SK-N-MC (cell line): ENCODE results near the gene MARVELD3.

ENCODE experiments used
- DNase-seq: peaks from one replicate; pipeline ENCODE4 v3.0.0-alpha.2; 2011; ENCODE audit warnings: low read depth, low spot score
- H3K27ac ChIP-seq: fragments of 200-600 bp; sonication (generic); 2 replicates; pipeline ENCODE4 v1.5.1; 2016; ENCODE audit warnings: mixed run types
- H3K36me3 ChIP-seq: fragments of 200-600 bp; sonication (generic); 2 replicates; pipeline ENCODE4 v1.6.1; 2017; ENCODE audit warnings: antibody characterized with exemption, low read length, mixed read lengths; ENCODE audit not compliant: insufficient read depth
- H3K4me3 ChIP-seq: fragments of 200-600 bp; sonication (generic); 2 replicates; pipeline ENCODE4 v1.5.1; 2016
- H3K9ac ChIP-seq: fragments of 200-600 bp; sonication (generic); 2 replicates; pipeline ENCODE4 v1.8.0; 2017; ENCODE audit warnings: mixed run types, mixed read lengths; ENCODE audit not compliant: insufficient read length
- H3K9me3 ChIP-seq: fragments of 200-600 bp; sonication (generic); 2 replicates; pipeline ENCODE4 v1.6.1; 2017; ENCODE audit warnings: low read depth, mild to moderate bottlenecking, antibody characterized with exemption, low read length, moderate library complexity, mixed read lengths
- EZH2 ChIP-seq: fragments of 200-600 bp; sonication (generic); IDR thresholded peaks from one replicate; pipeline ENCODE4 v1.6.1; 2017; ENCODE audit warnings: antibody characterized with exemption
- FOXP2 ChIP-seq: optimal IDR thresholded peaks from 2 replicates; pipeline ENCODE3; 2011; ENCODE audit warnings: mild to moderate bottlenecking, moderate library complexity; ENCODE audit not compliant: insufficient read depth; ENCODE audit errors: extremely low read length, control extremely low read depth
- POLR2AphosphoS5 ChIP-seq: IDR thresholded peaks from 2 replicates; pipeline ENCODE4 v1.6.1; 2012; ENCODE audit warnings: mild to moderate bottlenecking, low read depth, low read length, borderline replicate concordance

The MARVELD3 gene

DNA sequence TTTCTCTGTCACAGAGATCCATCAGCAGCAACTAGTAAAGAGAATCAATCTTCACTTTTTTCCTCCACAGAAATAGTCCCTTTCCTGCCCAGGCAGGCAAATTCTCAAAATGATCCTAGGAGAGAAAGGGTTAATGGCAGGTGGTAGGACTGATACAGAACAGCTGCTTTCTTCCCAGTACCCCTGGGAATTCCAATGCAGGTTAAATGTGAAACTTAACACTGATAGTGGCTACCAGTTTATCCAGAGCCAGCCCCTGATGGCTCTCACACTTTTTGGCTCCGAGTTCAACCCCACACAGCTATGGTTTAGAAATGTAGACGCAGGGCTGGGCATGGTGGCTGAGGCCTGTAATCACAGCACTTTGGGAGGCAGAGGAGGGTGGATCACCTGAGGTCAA is 22.2 kb downstream of the MARVELD3 start:
- H3K36me3 ChIP-seq, result peaks cover 6% of the 10 kb centered on the region; the same call in 1 of the 2 replicates
- no peak for TF ChIP-seq EZH2
- no peak for TF ChIP-seq POLR2AphosphoS5
- H3K4me3 ChIP-seq, result no peak overlapping the region
- H3K9me3 ChIP-seq, result no peaks in the 10 kb centered on the region
- DNase-seq, result no peak
- H3K27ac ChIP-seq, result no peak overlapping the region
- no peak overlapping the region for H3K9ac ChIP-seq

DNA sequence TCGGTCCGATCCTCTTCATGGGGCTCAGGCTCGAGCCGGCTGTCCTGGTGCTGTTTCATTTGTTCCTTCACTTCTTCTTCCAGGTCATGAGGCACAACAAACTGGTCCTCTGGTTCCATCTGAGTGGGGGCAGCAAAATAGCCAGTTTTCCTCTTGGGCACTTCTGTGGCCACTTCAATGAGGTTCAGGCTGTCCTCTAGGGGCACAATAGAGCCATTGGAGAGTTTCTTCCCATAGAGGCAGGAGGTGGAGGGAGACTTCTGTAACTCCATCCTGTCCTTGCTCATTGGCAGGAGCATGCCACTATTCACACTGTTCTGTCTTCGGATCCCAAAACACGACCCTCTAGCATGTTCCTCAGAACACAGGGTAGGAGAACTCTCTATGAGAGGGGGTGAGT is 22.9 kb downstream of the MARVELD3 start:
- no peak overlapping the region for H3K27ac ChIP-seq
- TF ChIP-seq POLR2AphosphoS5 (no peak), FOXP2 (no peak), EZH2 (no peak)
- H3K9me3 ChIP-seq, result no peaks in the 10 kb centered on the region
- peaks cover 6% of the 10 kb centered on the region; the same call in 1 of the 2 replicates for H3K36me3 ChIP-seq
- H3K9ac ChIP-seq, result no peak overlapping the region
- no peak overlapping the region for H3K4me3 ChIP-seq
- no peak for DNase-seq

DNA sequence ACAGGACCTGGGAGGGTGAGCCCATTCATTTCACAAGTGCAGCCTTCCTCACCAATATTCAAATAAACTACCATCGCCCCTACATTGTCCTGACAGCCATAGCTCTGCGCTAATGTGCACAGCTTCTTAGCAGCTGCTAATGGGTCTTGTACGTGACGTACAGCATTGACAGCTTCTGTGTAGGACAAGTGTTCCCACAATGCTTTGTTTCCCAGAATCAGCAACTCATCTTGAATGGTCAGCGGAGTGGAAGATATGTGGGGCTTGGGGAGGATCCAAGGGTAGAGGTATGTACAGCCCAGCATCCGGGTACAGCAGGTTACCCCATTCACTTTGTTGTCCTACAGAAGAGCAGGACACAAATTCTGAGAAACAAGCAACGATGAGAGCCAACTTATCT is 23.7 kb downstream of the MARVELD3 start:
- peaks cover 10% of the 10 kb centered on the region; the same call in 1 of the 2 replicates for H3K36me3 ChIP-seq

DNA sequence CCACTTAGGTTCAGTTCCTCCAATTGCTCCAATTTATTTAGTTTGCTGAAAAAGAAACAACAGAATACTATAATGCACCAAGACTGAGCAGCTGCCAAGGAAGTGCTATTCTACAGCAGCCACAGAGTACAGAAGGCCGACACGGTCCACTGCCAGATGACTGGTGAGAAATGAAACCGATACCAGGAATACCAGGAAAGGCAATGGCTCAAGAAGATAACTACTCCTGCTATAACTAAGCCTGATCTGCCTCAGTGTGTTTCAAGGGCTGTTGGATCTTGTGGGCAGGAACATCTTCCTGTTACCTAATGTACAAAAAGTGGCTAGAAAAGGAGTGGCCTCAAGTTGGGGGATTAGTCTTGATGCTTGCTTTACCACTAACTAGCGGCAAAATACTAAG is 32.8 kb downstream of the MARVELD3 start:
- H3K4me3 ChIP-seq, result no peak overlapping the region
- DNase-seq, result no peak
- no peak overlapping the region for H3K9ac ChIP-seq
- TF ChIP-seq POLR2AphosphoS5, result no peak
- TF ChIP-seq EZH2, result no peak
- TF ChIP-seq FOXP2, result no peak
- H3K9me3 ChIP-seq, result no peaks in the 10 kb centered on the region
- no peak overlapping the region for H3K27ac ChIP-seq
- peaks cover 12% of the 10 kb centered on the region; the same call in 1 of the 2 replicates for H3K36me3 ChIP-seq

More for the DNA sequence above, 23.7 kb downstream of the MARVELD3 start:
- TF ChIP-seq EZH2 (no peak), FOXP2 (no peak), POLR2AphosphoS5 (no peak)
- Histone ChIP-seq H3K4me3 (no peak overlapping the region), H3K9ac (no peak overlapping the region), H3K27ac (no peak overlapping the region), H3K9me3 (no peaks in the 10 kb centered on the region)
- DNase-seq, result no peak

DNA sequence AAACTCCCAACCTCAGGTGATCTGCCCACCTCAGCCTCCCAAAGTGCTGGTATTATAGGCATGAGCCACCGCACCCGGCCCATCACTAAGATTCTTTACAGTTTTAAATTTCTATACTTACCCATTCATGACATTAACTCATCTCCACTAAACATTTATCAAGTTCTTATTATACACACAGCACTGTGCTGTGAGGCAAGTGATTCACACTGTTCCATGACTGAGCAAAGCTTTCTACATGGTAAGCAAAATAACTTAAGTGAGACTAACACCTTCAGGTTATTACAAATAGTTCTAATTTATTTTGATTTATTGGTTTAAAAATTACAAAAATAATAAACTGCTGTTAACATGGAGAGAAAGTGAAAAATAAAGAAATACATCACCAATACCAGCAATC is 33.5 kb downstream of the MARVELD3 start:
- no peak overlapping the region for H3K9ac ChIP-seq
- no peak overlapping the region for H3K27ac ChIP-seq
- no peak for DNase-seq
- H3K4me3 ChIP-seq, result no peak overlapping the region
- TF ChIP-seq EZH2 (no peak), FOXP2 (no peak), POLR2AphosphoS5 (no peak)
- H3K36me3 ChIP-seq, result peaks cover 11% of the 10 kb centered on the region; the same call in 1 of the 2 replicates
- H3K9me3 ChIP-seq, result no peaks in the 10 kb centered on the region

DNA sequence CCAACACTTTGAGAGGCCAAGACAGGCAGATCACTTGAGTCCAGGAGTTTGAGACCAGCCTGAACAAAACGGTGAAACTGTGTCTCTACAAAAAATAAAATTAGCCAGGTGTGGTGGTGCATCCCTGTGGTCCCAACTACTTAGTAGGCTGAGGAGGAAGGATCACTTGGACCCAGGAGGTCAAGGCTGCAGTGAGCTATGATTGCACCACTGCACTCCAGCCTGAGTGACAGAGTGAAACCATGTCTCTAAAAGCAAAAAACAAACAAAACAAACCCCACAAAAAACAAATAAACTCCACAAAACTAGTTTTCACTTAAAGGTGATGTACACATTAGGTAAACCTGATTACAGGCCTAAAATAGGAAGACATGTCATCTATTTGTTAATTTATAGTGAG is 40.3 kb downstream of the MARVELD3 start:
- TF ChIP-seq POLR2AphosphoS5 (no peak), EZH2 (no peak), FOXP2 (no peak)
- Histone ChIP-seq H3K9me3 (no peaks in the 10 kb centered on the region), H3K27ac (no peak overlapping the region), H3K4me3 (no peak overlapping the region), H3K36me3 (peaks cover 16% of the 10 kb centered on the region; the same call in 1 of the 2 replicates), H3K9ac (no peak overlapping the region)
- DNase-seq, result no peak

DNA sequence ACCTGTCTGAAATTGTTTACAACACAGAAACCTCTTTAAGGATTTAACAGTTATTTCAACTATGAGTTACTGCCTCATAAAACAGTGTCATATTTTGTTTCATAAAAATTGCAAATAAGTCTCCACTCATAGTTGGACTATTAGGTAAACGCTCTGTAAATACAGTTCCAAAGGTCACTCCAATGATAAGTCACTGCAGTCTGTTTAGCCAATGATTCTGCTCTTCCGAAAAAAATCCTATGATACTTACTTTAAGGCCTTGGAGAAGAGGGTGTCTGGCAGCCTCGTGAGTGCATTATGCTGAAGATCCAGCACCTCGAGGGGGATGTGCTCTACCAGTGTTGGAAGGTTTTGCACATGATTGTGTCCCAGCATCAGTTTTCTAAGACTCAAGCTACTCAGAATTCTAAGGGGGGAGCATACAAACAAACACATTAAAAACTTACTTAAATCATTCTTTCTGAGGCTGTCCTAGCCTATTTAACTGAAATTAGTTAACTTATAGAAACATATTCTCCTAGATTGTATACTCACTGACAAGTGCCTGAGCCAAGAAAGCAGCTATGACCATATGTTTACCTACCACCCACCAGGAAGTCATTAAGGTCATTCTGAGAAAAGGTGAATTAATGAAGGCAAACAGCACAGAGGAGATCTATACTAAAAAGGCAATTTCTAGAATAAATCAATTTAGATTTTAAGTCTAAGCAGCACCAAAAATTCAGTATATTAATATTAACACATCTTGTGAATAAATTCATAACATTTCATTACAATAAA is 41.1 kb downstream of the MARVELD3 start:
- H3K36me3 ChIP-seq, result peaks cover 16% of the 10 kb centered on the region; the same call in 1 of the 2 replicates
- H3K9ac ChIP-seq, result no peak overlapping the region
- no peak overlapping the region for H3K4me3 ChIP-seq
- no peak for DNase-seq
- TF ChIP-seq FOXP2, result no peak
- no peaks in the 10 kb centered on the region for H3K9me3 ChIP-seq
- H3K27ac ChIP-seq, result no peak overlapping the region

DNA sequence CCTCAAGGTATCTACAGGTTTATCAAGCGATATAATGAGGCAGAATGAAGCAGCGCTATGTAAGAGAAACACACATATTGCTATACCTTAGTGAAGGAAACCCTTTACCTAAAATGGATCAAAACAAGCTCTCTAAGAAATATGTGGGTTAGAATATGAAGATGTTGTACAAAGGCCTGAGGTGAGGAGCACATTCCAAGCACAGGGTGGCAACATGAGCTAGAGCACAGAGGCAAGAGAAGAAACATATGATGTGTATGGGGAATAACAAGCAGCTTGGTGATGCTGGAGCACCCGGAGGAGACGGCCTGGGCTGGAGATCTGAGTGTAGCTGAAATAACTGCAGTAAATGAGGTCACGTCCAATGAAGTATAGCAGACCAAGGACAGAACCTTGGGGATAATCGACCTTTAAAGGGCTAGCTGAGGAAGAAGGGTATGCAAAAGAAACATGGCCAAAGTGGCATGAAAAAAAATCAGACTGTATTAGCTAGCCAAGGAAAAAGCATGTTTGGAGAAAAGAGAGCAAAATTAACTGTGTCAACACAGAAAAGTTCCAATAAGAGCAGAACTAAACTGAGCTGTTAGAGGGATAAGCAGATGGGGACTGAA is 44.0 kb downstream of the MARVELD3 start:
- Histone ChIP-seq H3K9me3 (no peaks in the 10 kb centered on the region), H3K4me3 (no peak overlapping the region), H3K9ac (no peak overlapping the region), H3K36me3 (peaks cover 21% of the 10 kb centered on the region; the same call in 1 of the 2 replicates), H3K27ac (no peak overlapping the region)
- no peak for TF ChIP-seq EZH2
- no peak for TF ChIP-seq FOXP2
- TF ChIP-seq POLR2AphosphoS5, result no peak
- no peak for DNase-seq

DNA sequence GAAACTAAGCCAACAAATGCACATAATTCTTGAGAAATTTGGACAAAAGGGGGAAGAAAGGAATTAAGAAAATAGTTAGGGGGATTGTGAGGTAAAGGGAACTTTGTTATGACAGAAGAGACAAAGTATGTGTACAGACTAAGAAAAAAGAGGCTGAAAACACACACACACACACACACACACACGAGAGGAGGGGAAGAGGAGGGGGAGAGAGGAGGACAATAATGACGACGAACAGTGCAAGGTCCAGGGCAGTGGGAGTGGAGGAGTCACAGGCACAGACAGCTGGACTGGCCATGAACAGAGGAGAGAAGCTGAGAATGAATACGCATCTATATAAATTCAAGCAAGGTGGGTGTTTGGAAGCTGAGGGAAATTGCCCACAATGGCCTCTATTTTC is 44.6 kb downstream of the MARVELD3 start:
- H3K9ac ChIP-seq, result no peak overlapping the region
- no peak for DNase-seq
- no peaks in the 10 kb centered on the region for H3K9me3 ChIP-seq
- peaks cover 23% of the 10 kb centered on the region; the same call in 1 of the 2 replicates for H3K36me3 ChIP-seq
- no peak overlapping the region for H3K27ac ChIP-seq
- no peak overlapping the region for H3K4me3 ChIP-seq
- TF ChIP-seq EZH2 (no peak), POLR2AphosphoS5 (no peak), FOXP2 (no peak)
